Spleen (tissue), 3 donors: ENCODE data around the gene KIF3C.

Source experiments
- POLR2A ChIP-seq, 3 donors: fragments of 450-650 bp; IDR thresholded peaks; one replicate each; pipeline ENCODE4 v1.5.1; 2017; ENCODE audit warnings: antibody characterized with exemption in 3 of 3, mild to moderate bottlenecking in 1 of 3
- POLR2AphosphoS5 ChIP-seq, 3 donors: sonication (generic); formaldehyde crosslinking; IDR thresholded peaks; one replicate each; pipeline ENCODE4 v1.5.1; 2017; ENCODE audit warnings: antibody characterized with exemption in 3 of 3

GRCh38 chr2:26025509-26025908, 43.2 kb upstream of the KIF3C start:
- no peak for TF ChIP-seq POLR2AphosphoS5 (IDR thresholded peaks at IDR 0.05)
- TF ChIP-seq POLR2A (IDR thresholded peaks at IDR 0.05), result no peak
